Mesenchymal stem cell (in vitro differentiated cells and primary cell): ENCODE results near the gene SPATA16.
"Not testable (repeated sequence)": the region's sequence is repeated elsewhere in the genome, so short reads cannot be mapped to it uniquely, and the experiment has no call there.

ENCODE experiments used
- DNase-seq: peaks from one replicate; pipeline ENCODE4 v3.0.0-alpha.2; 2013
- H2AFZ ChIP-seq: one replicate; pipeline ENCODE4 v1.6.1; 2013; ENCODE audit warnings: low read depth, mild to moderate bottlenecking, control low read depth, inconsistent platforms, low read length, moderate library complexity
- H2AK5ac ChIP-seq: 2 replicates; pipeline ENCODE4 v1.6.1; 2013; ENCODE audit warnings: low read length, moderate library complexity, mild to moderate bottlenecking, inconsistent platforms; ENCODE audit not compliant: severe bottlenecking
- H2BK120ac ChIP-seq: one replicate; pipeline ENCODE4 v1.6.1; 2013; ENCODE audit warnings: low read depth, mild to moderate bottlenecking, inconsistent platforms, low read length, moderate library complexity
- H2BK12ac ChIP-seq, 2 experiments: one replicate each; pipeline ENCODE4 v1.6.1; 2013; ENCODE audit warnings: inconsistent platforms in 2 of 2, low read length in 2 of 2, mild to moderate bottlenecking in 2 of 2, moderate library complexity in 2 of 2, control low read depth in 1 of 2
- H2BK15ac ChIP-seq: one replicate; pipeline ENCODE4 v1.6.1; 2013; ENCODE audit warnings: mild to moderate bottlenecking, low read depth, inconsistent platforms; ENCODE audit not compliant: poor library complexity, severe bottlenecking
- H2BK5ac ChIP-seq: 2 replicates; pipeline ENCODE4 v1.6.1; 2013; ENCODE audit warnings: low read depth, mild to moderate bottlenecking, low read length, control low read depth, inconsistent platforms; ENCODE audit not compliant: poor library complexity, severe bottlenecking
- H3K14ac ChIP-seq, 2 experiments: one replicate each; pipeline ENCODE4 v1.6.1; 2013; ENCODE audit warnings: inconsistent platforms in 2 of 2, low read length in 2 of 2, control low read depth in 1 of 2, mild to moderate bottlenecking in 1 of 2, moderate library complexity in 1 of 2
- H3K18ac ChIP-seq, 2 experiments: one replicate each; pipeline ENCODE4 v1.6.1; 2013; ENCODE audit warnings: inconsistent platforms in 2 of 2, low read length in 2 of 2, control low read depth in 1 of 2, low read depth in 1 of 2, mild to moderate bottlenecking in 1 of 2
- H3K23ac ChIP-seq, 2 experiments: one replicate each; pipeline ENCODE4 v1.6.1; 2013; ENCODE audit warnings: inconsistent platforms in 2 of 2, low read length in 2 of 2, mild to moderate bottlenecking in 2 of 2, moderate library complexity in 2 of 2, control low read depth in 1 of 2
- H3K27ac ChIP-seq: 2 replicates; pipeline ENCODE4 v1.5.1; 2013; ENCODE audit warnings: mild to moderate bottlenecking, moderate library complexity, low read length, control low read depth, inconsistent platforms; ENCODE audit not compliant: poor library complexity, severe bottlenecking
- H3K27me3 ChIP-seq, 2 experiments: 2 replicates each; pipeline versions ENCODE4 v1.6.1 to v1.7.0; 2013; ENCODE audit warnings: low read length in 2 of 2, mild to moderate bottlenecking in 2 of 2, moderate library complexity in 2 of 2, control low read depth in 1 of 2, inconsistent platforms in 1 of 2; ENCODE audit not compliant: control insufficient read depth in 1 of 2, insufficient read depth in 1 of 2
- H3K36me3 ChIP-seq, 2 experiments: 2 replicates each; pipeline versions ENCODE4 v1.6.1 to v1.7.0; 2013; ENCODE audit warnings: low read length in 2 of 2, control low read depth in 1 of 2, inconsistent platforms in 1 of 2, low read depth in 1 of 2, mild to moderate bottlenecking in 1 of 2; ENCODE audit not compliant: insufficient read depth in 2 of 2, control insufficient read depth in 1 of 2
- H3K4ac ChIP-seq, 2 experiments: one replicate each; pipeline ENCODE4 v1.6.1; 2013; ENCODE audit warnings: inconsistent platforms in 2 of 2, low read length in 2 of 2, mild to moderate bottlenecking in 2 of 2, moderate library complexity in 2 of 2, control low read depth in 1 of 2, low read depth in 1 of 2
- H3K4me1 ChIP-seq: 2 replicates; pipeline ENCODE4 v1.6.1; 2013; ENCODE audit warnings: low read depth, low read length, control low read depth; ENCODE audit not compliant: control insufficient read depth, insufficient read depth
- H3K4me2 ChIP-seq: 2 replicates; pipeline ENCODE4 v1.6.1; 2013; ENCODE audit warnings: low read length, mild to moderate bottlenecking, inconsistent platforms; ENCODE audit not compliant: poor library complexity, severe bottlenecking
- H3K4me3 ChIP-seq, 2 experiments: 2 replicates each; pipeline versions ENCODE4 v1.5.1 to v1.7.0; 2013; ENCODE audit warnings: low read length in 2 of 2, mild to moderate bottlenecking in 2 of 2, control low read depth in 1 of 2, low read depth in 1 of 2; ENCODE audit not compliant: insufficient read depth in 1 of 2
- H3K79me1 ChIP-seq: replicated peaks from 2 replicates; pipeline ENCODE4 v1.6.1; 2013; ENCODE audit warnings: mild to moderate bottlenecking, control low read depth, low read length, inconsistent platforms; ENCODE audit not compliant: poor library complexity, severe bottlenecking
- H3K9ac ChIP-seq: 2 replicates; pipeline ENCODE4 v1.7.0; 2013; ENCODE audit warnings: mild to moderate bottlenecking, low read length, moderate library complexity
- H3K9me3 ChIP-seq: 2 replicates; pipeline ENCODE4 v1.7.0; 2013; ENCODE audit warnings: mild to moderate bottlenecking, low read length; ENCODE audit not compliant: control insufficient read depth
- H4K8ac ChIP-seq: one replicate; pipeline ENCODE4 v1.6.1; 2013; ENCODE audit warnings: inconsistent platforms, mild to moderate bottlenecking, low read length, moderate library complexity
- H4K91ac ChIP-seq: one replicate; pipeline ENCODE4 v1.6.1; 2013; ENCODE audit warnings: mild to moderate bottlenecking, low read length, inconsistent platforms
- WGBS: methylation state at CpG from one replicate; pipeline ENCODE4 v1.1.7; 2013; ENCODE audit warnings: mixed read lengths; 5-methylcytosine and 5-hydroxymethylcytosine counted together

SPATA16 gene

GRCh38 chr3:173156533-173156932, 15.5 kb upstream of the SPATA16 start:
- not testable (repeated sequence) for H3K9ac ChIP-seq, H3K4me2 ChIP-seq, H3K36me3 ChIP-seq, H3K79me1 ChIP-seq, H3K4me3 ChIP-seq, H3K4ac ChIP-seq, H3K27me3 ChIP-seq, H2AFZ ChIP-seq, H3K27ac ChIP-seq, H2BK120ac ChIP-seq, H3K14ac ChIP-seq, H3K4me1 ChIP-seq, H4K8ac ChIP-seq, DNase-seq, H3K23ac ChIP-seq, H2BK15ac ChIP-seq, H4K91ac ChIP-seq, H3K18ac ChIP-seq, H3K9me3 ChIP-seq, H2AK5ac ChIP-seq, H2BK5ac ChIP-seq, H2BK12ac ChIP-seq
- WGBS: 90% methylated on average over 9 of the region's 9 CpGs

- H2AFZ ChIP-seq: no peak overlapping the region
- no peak overlapping the region for H3K4me3 ChIP-seq
- H2BK12ac ChIP-seq: no peak overlapping the region
- H3K9ac ChIP-seq: no peak overlapping the region
- no peak overlapping the region for H3K23ac ChIP-seq
- H2BK120ac ChIP-seq: no peak overlapping the region
- H2BK15ac ChIP-seq: no peak overlapping the region
- H3K4ac ChIP-seq: no peak overlapping the region
- no peaks in the 10 kb centered on the region for H3K27me3 ChIP-seq
- no peak overlapping the region for H3K14ac ChIP-seq
- H4K91ac ChIP-seq: no peak overlapping the region
- H3K4me1 ChIP-seq: no peaks in the 10 kb centered on the region
- no peaks in the 10 kb centered on the region for H3K9me3 ChIP-seq
- DNase-seq: no peak
- H3K4me2 ChIP-seq: no peak overlapping the region
- H4K8ac ChIP-seq: no peak overlapping the region
- no peaks in the 10 kb centered on the region for H3K79me1 ChIP-seq
- no peak overlapping the region for H2BK5ac ChIP-seq
- no CpG with 5 or more reads among the region's 2 CpGs for WGBS
- no peaks in the 10 kb centered on the region for H3K36me3 ChIP-seq
- H3K27ac ChIP-seq: no peak overlapping the region
- no peak overlapping the region for H3K18ac ChIP-seq
- no peak overlapping the region for H2AK5ac ChIP-seq
Measured at GRCh38 chr3:173153631-173154030, 12.6 kb upstream of the SPATA16 start.

GRCh38 chr3:173139420-173139819, 1.6 kb downstream of the SPATA16 start:
- no peak overlapping the region for H2AFZ ChIP-seq
- WGBS: 91% methylated on average over 2 of the region's 2 CpGs
- H2BK12ac ChIP-seq: no peak overlapping the region
- no peak overlapping the region for H3K18ac ChIP-seq
- no peak overlapping the region for H2BK120ac ChIP-seq
- H2BK5ac ChIP-seq: no peak overlapping the region
- H3K14ac ChIP-seq: no peak overlapping the region
- DNase-seq: no peak
- no peak overlapping the region for H3K4me2 ChIP-seq
- no peak overlapping the region for H4K91ac ChIP-seq
- no peaks in the 10 kb centered on the region for H3K79me1 ChIP-seq
- no peaks in the 10 kb centered on the region for H3K36me3 ChIP-seq
- H3K27me3 ChIP-seq: peaks cover 0 to 6% of the 10 kb centered on the region in 2 experiments
- peaks cover 2% of the 10 kb centered on the region for H3K4me1 ChIP-seq
- H2AK5ac ChIP-seq: no peak overlapping the region
- H4K8ac ChIP-seq: no peak overlapping the region
- H2BK15ac ChIP-seq: no peak overlapping the region
- H3K9me3 ChIP-seq: no peaks in the 10 kb centered on the region
- no peak overlapping the region for H3K4ac ChIP-seq
- H3K4me3 ChIP-seq: no peak overlapping the region
- H3K23ac ChIP-seq: no peak overlapping the region
- H3K27ac ChIP-seq: no peak overlapping the region
- no peak overlapping the region for H3K9ac ChIP-seq

GRCh38 chr3:173138026-173138425, 3.0 kb downstream of the SPATA16 start:
- Histone ChIP-seq H3K27me3 (peaks cover 0 to 6% of the 10 kb centered on the region in 2 experiments), H3K79me1 (no peaks in the 10 kb centered on the region), H3K4me2 (no peak overlapping the region), H3K23ac (no peak overlapping the region), H3K4me1 (peaks cover 2% of the 10 kb centered on the region), H2AFZ (no peak overlapping the region), H3K27ac (no peak overlapping the region), H2BK5ac (no peak overlapping the region), H4K8ac (no peak overlapping the region), H3K4ac (no peak overlapping the region), H3K14ac (no peak overlapping the region), H2AK5ac (no peak overlapping the region), H2BK12ac (no peak overlapping the region), H4K91ac (no peak overlapping the region), H2BK120ac (no peak overlapping the region), H2BK15ac (no peak overlapping the region), H3K9me3 (no peaks in the 10 kb centered on the region), H3K18ac (no peak overlapping the region), H3K9ac (no peak overlapping the region), H3K4me3 (no peak overlapping the region), H3K36me3 (no peaks in the 10 kb centered on the region)
- DNase-seq: no peak
- WGBS: 86% methylated on average over 2 of the region's 3 CpGs
